Mucosa of descending colon (tissue), 3 donors: ENCODE data around the gene EOMES. TPM values are rescaled to one million over a fixed set of nuclear protein-coding genes. Genes with fewer than 3 reads are reported as not detected.
A peak's percentile ranks its signal among the peaks of the same experiment; 100 is the strongest.

Source experiments
- ATAC-seq: fragments of 200-7000 bp; cut with Tn5 transposase; one replicate; pipeline ENCODE4 v1.9.1; 2020; ENCODE audit warnings: mild to moderate bottlenecking, moderate library complexity
- DNase-seq, 3 donors: peaks; one replicate each; pipeline ENCODE4 v3.0.0-alpha.2; 2020
- H3K36me3 ChIP-seq: fragments of 200-600 bp; one replicate; pipeline ENCODE4 v1.8.0; 2021; ENCODE audit warnings: low read depth, mild to moderate bottlenecking
- H3K4me1 ChIP-seq: fragments of 200-600 bp; one replicate; pipeline ENCODE4 v1.8.0; 2021; ENCODE audit warnings: low read depth, mild to moderate bottlenecking
- H3K4me3 ChIP-seq: fragments of 200-600 bp; one replicate; pipeline ENCODE4 v1.8.0; 2021; ENCODE audit warnings: mild to moderate bottlenecking
- H3K9me3 ChIP-seq: fragments of 200-600 bp; one replicate; pipeline ENCODE4 v1.8.0; 2021; ENCODE audit warnings: mild to moderate bottlenecking
- intact Hi-C, 2 donors: fragments of 100-400 bp; cut with DNase I in 1 of 2; cut with micrococcal nuclease in 1 of 2; formaldehyde crosslinking; loops; one replicate each; pipeline versions ENCODE4 v1.11.0 to v1.11.1; 2022; cut with DNase I, micrococcal nuclease
- total RNA-seq, 3 donors: library from RNA; stranded (reverse); fragmentation: NEBNext Ultra II Directional in 2 of 3; extraction: Animal tissue kit (Norgen Biotek cat#: 25700) in 2 of 3; gene quantifications; one replicate each; pipeline versions ENCODE4 v1.2.1 to v1.2.4, GENCODE V29; 2021 to 2023
- TF ChIP-seq, protein P1 (sequence below): fragments of 200-600 bp; IDR thresholded peaks from one replicate; pipeline ENCODE4 v1.8.0; 2022; ENCODE audit warnings: antibody characterized with exemption, mild to moderate bottlenecking
- donor health status: DM: no; HTN: no; CAD: no; lungs with moderate emphysema.
- donor health status: DM: no; HTN: no; CAD: no.
- donor health status: DM: no; HTN: yes; CAD: no.

The EOMES gene
- total RNA-seq, 3 donors from 2014 or later = 0.32 to 0.46 TPM; not detected in 1

DNA sequence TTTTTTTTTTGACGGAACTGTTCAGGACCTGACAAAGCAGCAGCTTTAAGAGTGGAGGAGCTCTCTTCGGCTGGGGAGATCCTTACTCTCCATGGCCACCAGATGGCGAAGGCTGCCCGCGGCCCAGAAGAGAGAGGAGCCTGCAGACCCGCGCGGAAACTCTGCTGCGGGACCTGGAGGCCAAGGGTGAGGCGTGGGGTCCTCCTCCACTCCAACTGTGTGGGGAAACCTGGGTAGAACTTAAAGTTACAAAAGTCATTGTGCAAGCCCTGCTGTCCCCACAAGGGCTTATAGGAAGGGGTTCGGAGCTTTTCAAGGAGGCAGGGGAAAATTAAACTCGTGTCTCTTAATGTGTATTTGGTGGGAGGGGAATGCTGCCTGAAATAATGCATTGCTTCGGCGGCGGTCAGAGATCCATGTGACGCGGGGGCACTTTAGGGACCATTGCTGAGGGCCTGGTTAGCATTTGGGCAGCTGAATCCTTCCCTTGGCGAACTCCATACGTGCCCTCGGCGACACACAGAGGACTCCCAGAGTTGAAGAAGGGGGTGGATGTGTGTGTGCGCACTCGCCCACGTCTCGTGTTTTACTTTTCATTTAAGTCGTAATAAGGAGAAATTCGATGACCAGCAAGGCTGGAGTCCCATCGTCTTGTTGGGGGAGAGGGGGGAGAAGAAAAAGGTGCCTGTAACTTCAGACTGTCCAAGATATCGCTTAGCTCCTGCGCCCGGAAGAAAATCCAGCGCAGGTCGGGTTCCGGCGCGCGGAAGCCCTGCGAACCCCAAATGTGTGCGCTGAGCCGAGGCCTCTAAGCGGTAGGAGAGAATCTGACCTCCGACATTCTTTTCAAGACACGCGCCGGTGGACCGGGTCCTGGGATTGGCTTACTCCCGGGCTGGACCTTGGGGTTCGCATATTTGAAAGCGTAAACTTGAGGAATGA, 9.7 kb downstream of the EOMES start:
- ATAC-seq (peak; percentile 91), DNase-seq (peak; percentile 77 to 82 (median 79))
- Histone ChIP-seq H3K4me1 (peaks cover 27% of the 10 kb centered on the region), H3K9me3 (no peaks in the 10 kb centered on the region), H3K36me3 (no peaks in the 10 kb centered on the region), H3K4me3 (no peak overlapping the region)
- intact Hi-C loops = loop anchor here (5.0 to 10.0 kb wide), 2 partner anchors 615 to 622 kb away; no protein-coding TSS in a partner anchor
- TF ChIP-seq, protein P1, sequence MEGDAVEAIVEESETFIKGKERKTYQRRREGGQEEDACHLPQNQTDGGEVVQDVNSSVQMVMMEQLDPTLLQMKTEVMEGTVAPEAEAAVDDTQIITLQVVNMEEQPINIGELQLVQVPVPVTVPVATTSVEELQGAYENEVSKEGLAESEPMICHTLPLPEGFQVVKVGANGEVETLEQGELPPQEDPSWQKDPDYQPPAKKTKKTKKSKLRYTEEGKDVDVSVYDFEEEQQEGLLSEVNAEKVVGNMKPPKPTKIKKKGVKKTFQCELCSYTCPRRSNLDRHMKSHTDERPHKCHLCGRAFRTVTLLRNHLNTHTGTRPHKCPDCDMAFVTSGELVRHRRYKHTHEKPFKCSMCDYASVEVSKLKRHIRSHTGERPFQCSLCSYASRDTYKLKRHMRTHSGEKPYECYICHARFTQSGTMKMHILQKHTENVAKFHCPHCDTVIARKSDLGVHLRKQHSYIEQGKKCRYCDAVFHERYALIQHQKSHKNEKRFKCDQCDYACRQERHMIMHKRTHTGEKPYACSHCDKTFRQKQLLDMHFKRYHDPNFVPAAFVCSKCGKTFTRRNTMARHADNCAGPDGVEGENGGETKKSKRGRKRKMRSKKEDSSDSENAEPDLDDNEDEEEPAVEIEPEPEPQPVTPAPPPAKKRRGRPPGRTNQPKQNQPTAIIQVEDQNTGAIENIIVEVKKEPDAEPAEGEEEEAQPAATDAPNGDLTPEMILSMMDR = no peak

DNA sequence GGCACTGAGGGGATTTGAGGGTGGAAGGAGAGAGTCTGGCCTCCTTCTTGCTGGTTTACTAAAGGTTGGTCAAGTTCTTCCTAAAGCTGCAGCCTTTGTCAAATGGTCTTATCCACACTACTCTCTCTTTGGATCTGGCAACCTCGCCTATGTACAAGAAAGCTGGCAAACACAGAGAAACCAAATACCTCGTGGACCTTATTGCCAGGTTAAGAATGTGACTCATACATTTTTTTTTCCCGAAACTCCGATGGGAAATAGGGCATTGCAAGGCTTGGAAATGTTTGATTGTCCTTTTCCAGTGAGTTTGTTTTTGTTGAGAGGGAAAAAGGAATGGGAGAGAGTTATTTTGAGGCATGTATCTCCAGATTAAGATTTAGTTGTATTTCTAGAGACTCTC, 13.9 kb downstream of the EOMES start:
- H3K36me3 ChIP-seq = no peaks in the 10 kb centered on the region

DNA sequence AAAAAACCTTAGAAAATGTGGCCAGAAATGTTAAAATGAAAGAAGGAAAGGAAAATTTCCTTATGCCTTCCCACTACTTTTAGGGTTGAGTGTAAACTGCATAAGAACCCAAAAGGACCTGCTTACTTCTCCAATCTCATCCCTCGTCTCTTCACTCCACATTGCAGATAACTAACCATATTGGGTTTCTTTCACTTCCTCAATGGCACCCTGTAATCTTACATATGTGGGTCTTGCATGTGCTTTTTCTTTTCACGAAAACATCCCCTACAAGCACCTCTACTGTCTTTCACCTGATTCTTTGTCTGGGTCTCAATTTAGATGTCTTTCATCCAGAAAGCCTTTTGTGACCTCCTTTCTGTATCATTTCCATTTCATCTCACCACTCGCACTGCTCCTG, 23.1 kb downstream of the EOMES start:
- DNase-seq (no peak), ATAC-seq (no peak)
- Histone ChIP-seq H3K9me3 (no peaks in the 10 kb centered on the region), H3K36me3 (no peaks in the 10 kb centered on the region), H3K4me1 (no peaks in the 10 kb centered on the region), H3K4me3 (no peak overlapping the region)
- intact Hi-C loops = no loop called here
- TF ChIP-seq, protein P1 = no peak

More for the DNA sequence above, 13.9 kb downstream of the EOMES start:
- H3K4me3 ChIP-seq = no peak overlapping the region
- no peaks in the 10 kb centered on the region for H3K9me3 ChIP-seq
- peaks cover 5% of the 10 kb centered on the region for H3K4me1 ChIP-seq
- TF ChIP-seq, protein P1 = no peak
- ATAC-seq (no peak), DNase-seq (no peak)
- intact Hi-C loops = no loop called here

DNA sequence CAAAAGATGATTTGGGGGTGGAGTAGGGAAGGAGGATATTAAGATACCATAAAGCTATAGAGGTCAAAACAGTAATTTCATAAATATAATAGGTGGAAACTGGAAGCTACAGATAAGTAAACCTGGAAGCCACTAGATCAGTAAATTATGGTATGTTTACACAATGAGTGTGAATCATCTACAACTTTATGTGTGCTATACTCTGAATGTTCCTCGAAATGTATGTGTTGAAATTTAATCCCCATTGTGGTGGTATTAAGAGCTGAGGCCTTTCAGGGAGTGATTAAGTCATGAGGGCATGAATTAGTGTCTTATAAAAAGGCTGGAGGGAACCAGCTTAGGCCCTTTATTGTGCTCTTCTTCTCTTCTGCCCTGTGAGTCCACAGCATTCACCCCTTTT, 25.2 kb downstream of the EOMES start:
- TF ChIP-seq, protein P1 = no peak
- no peaks in the 10 kb centered on the region for H3K4me1 ChIP-seq
- intact Hi-C loops = no loop called here
- no peaks in the 10 kb centered on the region for H3K36me3 ChIP-seq
- H3K4me3 ChIP-seq = no peak overlapping the region
- ATAC-seq (no peak), DNase-seq (no peak)
- no peaks in the 10 kb centered on the region for H3K9me3 ChIP-seq

DNA sequence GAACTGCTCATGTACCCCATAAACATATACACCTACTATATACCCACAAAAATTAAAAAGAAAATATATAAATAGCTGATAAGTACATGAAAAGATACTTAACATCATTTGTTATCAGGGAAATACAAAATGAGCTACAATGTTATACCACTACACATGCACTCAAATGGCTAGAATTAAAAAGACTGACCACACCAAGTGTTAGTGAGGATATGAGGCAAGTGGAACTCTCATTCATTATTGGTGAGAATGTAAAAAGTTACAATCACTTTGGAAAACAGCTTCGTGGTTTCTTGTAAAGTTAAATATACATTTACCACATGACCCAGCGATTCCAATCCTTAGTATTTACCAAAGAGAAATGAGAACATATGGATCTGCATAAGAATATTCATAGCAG, 26.5 kb downstream of the EOMES start:
- intact Hi-C loops = no loop called here
- Histone ChIP-seq H3K36me3 (no peaks in the 10 kb centered on the region), H3K4me3 (no peak overlapping the region), H3K4me1 (no peaks in the 10 kb centered on the region), H3K9me3 (no peaks in the 10 kb centered on the region)
- ATAC-seq (no peak), DNase-seq (no peak)
- TF ChIP-seq, protein P1 = no peak
